DMS79 (cell line): ENCODE measurements around the gene NUP43.
"Not testable (repeated sequence)": the region's sequence is repeated elsewhere in the genome, so short reads cannot be mapped to it uniquely, and the experiment has no call there.

Experiments
- DNase-seq: peaks from one replicate; lab custom pipeline; 2025; lab: John Stamatoyannopoulos, UW

Gene NUP43, protein sequence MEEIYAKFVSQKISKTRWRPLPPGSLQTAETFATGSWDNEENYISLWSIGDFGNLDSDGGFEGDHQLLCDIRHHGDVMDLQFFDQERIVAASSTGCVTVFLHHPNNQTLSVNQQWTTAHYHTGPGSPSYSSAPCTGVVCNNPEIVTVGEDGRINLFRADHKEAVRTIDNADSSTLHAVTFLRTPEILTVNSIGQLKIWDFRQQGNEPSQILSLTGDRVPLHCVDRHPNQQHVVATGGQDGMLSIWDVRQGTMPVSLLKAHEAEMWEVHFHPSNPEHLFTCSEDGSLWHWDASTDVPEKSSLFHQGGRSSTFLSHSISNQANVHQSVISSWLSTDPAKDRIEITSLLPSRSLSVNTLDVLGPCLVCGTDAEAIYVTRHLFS

DNA sequence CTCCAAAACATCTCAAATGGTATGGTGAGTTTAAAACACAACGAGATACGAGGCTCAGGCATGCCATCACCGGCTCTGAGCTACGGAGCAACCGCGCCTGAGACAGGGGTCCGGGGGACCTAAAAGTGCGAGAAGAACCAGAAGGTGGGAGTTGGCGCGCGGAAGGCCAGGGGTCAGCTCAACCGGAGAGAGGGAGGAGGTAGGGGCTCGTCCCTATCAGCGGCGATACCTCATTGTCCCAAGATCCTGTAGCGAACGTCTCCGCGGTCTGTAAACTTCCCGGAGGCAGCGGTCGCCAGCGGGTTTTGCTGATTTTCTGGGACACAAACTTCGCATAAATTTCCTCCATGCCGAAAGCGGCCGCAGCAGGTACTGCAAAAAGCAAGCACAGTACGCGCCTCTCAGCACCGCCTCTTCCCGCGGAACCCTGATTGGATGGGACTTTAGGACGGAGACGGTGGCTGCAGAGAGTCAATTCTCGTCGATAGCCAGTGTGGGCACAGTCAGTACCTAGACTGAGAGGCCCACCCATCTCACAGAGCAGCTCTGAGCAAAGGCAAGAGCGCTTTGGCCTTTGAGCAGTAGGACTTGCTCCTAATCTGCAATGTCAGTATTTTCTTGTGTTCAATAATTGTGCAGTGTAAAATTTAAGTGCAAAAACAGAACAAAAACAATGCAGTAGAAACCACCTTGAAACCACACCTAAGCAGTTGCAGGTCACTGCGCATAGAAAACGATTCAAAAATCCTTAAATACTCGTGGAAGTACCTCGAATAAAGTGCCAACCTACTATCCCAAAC lies at the start of gene NUP43:
NUP43 (minus strand) TSS at position 383 of the 800 bp plus-strand sequence; CDS start at position 349, 34 bp downstream.
- DNase-seq, result peak; percentile 87

DNA sequence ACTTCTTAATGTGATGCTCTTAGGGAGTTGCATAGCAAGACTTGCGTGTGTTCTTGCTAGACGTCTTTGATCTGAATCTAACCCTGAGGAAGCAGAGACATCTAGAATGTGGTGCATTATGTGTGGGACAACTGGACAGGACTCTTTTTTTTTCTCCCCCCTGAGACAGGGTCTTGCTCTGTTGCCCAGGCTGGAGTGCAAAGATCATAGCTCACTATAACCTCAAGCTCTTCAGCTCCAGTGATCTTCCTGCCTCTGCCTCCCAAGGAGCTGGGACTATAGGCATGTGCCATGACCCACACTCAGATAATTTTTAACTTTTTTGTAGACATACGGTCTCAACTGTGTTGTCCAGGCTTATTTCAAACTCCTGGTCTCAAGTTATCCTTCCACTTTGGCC lies 37.2 kb upstream of the NUP43 start:
- DNase-seq, result no peak

DNA sequence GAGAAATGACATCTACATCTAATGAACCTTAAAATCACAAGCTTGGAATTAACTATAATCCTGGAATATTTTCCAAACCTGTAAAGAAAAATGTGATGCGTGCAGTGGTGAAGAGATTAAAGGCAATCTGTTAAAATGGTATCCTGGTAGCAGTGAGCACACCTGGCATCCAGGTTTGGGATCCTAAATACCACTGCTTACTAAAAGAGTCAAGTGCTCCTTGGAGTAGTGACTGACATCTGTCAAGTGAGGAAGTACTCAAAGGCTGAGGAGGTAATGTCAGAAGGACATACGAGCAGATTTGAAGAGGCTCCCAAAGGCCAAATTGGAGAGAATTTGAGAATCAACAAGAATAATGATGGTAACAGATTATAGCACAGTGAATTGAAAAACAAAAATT lies 36.0 kb upstream of the NUP43 start:
- DNase-seq, result no peak

DNA sequence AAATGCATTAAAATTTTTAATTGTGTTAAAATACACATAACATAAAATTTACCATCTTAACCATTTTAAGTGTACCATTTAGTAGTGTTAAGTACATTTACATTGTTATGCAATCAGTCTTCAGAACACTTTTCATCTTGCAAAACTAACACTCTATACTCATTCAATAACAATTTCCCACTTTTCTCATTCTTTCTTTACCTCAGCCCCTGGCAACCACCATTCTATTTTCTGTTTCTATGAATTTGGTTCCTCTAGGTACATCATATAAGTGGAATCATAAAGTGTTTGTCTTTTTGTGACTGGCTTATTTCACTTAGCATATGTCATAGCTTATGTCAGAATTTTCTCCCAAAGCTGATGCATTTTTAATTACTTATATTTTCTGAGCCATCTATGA lies 35.4 kb upstream of the NUP43 start:
- no peak for DNase-seq

DNA sequence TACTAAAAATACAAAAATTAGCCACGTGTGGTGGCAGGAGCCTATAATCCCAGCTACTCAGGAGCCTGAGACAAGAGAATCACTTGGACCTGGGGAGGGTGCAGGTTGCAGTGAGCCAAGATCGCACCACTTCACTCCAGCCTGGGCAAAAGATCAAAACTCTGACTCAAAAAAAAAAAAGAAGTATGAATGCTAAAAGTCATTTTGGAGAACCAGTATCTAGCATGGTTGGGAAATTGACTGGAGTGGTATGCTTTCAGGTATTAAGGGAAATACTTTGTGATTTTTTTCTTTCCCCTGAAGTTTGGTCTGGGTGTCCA lies 33.3 kb upstream of the NUP43 start:
- no peak for DNase-seq

DNA sequence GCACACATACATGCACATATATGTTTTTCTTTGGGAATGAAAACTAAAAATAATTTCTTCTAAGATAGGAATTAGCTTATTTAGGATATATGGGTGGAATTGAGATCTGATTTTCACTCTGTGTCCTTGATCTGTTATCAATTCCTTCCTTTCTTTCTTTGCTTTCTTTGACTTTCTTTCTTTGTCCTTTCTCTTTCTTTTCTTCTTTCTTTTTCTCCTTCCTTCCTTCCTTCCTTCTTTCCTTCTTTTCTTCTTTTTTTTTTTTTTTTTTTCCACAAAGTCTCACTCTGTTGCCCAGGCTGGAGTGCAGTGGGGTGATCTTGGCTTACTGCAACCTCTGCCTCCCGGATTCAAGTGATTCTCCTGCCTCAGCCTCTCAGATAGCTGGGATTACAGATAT lies 31.3 kb upstream of the NUP43 start:
- no peak for DNase-seq

DNA sequence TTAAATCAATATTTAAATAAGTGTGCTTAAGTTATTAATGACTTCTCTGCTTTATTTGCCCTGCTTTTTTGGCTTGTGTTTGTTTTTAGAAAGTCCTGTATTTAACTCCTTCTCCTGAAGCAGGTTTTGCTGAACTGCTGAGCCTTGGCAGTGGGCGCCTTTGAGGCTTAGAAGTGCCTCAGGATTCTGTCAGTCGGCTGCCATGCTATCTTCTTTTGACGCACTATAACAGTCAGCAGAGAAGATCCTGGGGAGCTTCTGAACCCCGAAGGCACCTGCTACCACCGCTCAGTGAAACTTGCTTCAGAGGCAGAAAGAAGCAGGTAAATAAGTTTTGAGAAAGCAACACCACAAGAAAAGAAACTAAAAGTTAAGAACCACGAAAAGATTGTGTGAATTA lies 25.6 kb upstream of the NUP43 start:
- no peak for DNase-seq

DNA sequence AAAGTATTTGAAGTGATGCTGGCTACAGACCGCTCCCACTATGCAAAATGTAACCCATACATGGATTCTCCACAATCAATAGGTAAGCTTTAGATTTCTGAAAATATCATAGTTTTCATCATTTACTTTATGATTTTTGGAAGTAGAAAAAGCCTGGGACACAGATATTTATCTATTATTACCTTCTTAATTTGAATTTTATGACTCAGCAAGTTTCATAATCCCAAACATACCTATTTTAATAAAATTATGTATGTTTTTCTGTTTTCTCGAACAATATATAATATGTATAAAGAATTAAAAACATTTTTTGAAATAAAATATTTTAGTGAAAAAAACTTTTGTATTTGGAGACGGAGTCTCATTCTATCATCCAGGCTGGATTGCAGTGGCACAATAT lies 24.9 kb upstream of the NUP43 start:
- DNase-seq, result no peak

DNA sequence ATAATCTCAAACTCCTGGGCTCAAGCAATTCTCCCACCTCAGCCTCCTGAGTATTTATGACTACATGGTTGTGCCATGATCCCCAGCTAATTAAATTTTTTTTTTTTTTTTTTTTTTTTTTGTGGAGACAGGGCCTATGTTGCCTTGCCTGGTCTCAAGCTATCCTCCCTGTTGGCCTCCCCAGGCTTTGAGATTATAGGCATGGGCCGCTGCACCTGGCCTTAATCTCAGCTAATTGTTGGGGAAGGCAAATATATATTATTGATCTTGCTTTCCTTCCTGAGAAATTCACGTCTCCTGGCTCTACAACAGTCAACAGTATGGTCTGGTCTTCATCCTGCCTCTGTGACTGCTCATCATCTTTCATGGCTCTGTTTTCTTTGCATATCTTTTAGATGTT lies 23.3 kb upstream of the NUP43 start:
- no peak for DNase-seq

DNA sequence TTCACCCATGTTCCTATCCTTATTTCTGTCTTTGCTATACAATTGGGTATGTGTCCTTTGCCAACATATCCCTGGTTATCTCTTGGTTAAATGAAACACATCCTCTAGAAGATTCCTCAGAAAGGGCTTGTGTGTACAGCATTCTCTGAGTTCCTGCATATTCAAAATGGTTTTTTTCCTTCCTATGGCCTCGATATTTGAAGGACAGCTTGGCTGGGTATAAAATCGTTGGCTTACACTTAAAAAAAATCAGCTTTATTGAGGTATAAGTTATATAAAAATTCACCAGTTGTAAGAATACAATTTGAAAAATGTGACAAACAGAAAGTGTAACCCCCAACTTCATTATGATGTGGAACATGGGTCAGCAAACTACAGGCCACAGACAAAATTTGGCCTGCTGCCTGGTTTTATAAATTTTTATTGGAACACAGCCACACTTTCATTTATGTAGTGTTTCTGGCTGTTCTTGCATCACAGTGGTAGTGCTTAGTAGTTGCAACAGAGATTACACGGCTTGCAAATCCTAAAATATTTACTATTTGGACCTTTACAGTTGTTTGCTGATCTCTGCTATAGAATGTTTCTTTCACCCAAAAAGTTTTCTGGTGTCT lies 19.9 kb upstream of the NUP43 start:
- DNase-seq, result no peak

DNA sequence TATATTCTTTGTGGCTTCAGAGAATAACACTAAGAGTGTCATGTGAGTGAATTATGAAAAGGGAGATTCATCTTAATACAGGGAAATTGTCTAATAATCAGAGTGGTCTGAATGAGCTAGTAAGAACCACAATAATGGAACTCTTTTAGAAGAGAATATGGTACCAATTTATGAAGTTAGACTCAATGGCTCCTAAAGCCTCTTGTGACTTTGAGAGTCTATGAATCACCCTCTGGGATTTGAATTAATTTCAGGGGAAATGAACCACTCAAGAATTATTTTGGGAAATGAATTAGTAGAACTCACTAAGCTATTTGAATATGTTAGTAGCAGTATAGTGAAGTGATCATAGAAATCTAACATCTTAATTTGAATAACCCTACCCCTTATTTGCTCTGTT lies 17.5 kb upstream of the NUP43 start:
- peak; percentile 5 for DNase-seq

DNA sequence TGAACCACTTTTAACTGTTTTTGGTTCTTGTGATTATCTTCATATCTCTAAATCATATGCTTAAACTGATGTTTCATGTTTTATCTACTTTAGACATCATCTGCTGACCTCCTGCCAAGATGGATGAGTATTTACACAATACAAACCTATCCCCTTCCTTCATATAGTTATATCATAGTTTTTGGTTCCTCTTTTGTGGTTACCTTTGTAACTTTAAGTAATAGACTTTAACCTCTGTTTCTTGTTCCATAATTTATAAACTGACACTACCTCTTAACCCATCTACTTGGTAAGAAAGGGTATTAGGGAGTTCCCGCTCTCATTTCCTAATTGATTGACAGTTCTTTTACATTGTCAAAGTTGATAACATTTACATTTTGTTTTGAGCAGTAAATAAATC lies 15.1 kb upstream of the NUP43 start:
- no peak for DNase-seq

DNA sequence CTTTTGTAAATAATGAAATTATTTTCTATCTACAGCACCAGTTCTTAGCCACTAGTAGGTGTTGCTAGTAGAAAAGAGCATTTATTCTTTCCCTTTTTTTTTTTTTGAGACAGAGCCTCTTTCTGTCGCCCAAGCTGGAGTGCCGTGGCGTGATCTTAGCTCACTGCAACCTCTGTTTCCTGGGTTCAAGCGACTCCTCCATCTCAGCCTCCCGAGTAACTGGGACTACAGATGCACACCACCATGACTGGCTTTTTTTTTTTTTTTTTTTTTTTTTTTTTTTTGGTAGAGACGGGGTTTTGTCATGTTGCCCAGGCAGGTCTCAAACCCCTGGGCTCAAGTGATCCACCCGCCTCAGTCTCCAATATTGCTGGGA lies 9.9 kb upstream of the NUP43 start:
- DNase-seq, result no peak

DNA sequence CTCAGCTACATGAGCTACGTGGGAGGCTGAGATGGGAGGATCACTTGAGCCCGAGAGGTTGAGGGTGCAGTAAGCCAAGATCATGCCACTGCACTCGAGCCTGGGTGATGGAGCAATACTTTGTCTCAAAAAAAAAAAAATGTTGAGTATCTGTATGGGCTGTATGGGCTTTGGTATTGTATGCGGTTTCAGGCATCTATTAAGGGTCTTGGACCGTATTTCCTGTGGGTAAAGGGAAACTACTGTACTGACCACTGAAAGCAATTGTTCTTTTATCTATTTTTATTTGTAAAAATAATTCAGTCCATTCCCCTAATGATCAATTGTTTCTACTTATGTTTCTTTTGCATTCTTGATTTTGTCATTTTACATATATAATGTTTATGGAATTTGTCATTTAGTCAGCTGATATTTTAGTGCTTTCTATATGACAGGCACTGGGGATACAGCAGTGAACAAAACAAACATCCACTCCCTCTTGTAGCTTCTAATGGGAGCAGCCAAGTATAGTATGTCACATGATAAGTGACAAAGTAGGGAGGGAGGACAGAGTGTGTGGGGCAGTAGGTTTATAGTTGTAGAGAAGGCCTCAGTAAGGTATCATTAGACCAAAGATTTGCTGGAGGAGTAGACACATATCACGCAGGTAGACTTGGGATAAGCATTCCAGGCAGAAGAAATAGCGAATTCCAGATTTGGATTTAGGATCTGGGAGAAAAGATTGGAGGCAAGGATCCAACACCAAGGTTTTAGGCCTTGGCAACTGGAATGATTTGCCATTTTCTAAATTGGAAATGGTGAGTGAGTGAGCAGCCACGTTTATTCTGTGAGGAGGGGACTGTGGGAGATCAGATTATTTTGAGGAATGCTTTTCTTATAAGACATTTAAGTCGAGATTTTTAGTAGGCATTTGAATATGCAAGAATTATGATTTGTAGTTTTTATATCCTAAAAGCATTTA lies 9.3 kb upstream of the NUP43 start:
- DNase-seq, result no peak

DNA sequence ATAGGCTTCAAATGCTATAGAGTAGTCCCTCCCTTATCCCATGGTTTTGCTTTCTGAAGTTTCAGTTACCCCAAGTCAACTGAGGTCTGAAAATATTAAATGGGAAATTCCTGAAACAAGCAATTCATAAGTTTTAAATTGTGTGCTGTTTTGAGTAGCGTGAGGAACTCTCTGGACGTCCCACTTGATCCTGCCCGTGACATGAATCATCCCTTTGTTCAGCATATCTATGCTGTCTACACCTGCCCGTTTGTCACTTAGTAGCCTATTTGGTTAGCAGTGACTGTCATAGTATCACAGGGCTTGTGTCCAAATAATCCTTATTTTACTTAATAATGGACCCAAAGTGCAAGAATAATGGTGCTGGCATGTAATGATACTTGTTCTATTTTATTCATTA lies 8.2 kb upstream of the NUP43 start:
- DNase-seq, result no peak

DNA sequence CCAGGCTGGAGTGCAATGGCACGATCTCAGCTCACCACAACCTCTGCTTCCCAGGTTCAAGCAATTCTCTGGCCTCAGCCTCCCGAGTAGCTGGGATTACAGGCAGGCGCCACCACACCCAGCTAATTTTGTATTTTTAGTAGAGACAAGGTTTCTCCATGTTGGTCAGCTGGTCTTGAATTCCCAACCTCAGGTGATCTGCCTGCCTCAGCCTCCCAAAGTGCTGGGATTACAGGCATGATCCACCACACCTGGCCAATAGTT lies 7.0 kb upstream of the NUP43 start:
- not testable (repeated sequence) for DNase-seq

DNA sequence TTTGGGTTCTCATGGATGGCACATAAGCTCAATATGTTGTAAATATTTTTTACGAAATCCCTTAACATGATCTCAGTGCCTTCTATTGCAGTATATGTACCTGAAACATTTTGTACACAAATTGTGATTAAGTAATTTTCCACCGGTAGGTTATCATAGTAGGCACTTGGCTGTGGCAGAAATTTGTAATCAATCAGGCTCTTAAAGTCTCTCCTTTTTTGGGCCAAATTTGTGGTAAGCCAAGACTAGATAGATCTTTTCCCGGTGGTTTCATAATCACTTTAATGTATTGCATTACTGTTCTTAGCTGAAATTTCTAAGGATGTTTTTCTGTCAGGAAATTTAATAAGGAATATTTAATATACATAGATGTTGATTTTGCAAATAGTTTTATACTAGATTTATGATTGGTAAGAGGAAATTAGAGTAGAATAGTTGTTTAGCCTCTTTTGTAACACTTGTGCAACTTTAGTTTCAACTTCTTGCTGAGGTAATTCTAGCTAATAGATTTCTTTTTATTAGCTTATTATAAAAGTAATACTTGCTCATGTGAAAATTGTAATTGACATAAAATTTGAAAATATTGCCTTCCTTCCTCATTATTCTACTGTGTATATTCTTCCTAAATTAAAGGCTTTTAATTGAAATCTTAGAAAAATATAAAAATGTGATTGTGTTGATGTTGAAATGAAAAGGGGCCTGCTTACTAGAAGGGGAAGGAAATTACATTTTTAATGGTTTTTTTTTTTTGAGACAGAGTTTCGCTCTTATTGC lies 6.5 kb upstream of the NUP43 start:
- no peak for DNase-seq

DNA sequence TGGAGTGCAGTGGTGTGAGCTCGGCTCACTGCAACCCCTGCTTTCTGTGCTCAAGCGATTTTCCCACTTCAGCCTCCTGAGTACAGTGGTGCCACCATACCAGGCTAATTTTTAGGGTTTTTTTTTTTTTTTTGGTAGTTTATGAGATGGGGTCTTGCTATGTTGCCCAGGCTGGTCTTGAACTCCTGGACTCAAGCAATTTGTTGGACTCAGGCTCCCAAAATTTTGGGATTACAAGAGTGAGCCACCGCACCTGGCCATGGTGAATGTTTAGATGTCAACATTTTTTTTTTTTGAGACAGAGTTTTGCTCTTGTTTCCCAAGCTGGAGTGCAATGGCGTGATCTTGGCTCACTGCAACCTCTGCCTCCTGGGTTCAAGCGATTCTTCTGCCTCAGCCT lies 5.6 kb upstream of the NUP43 start:
- DNase-seq, result not testable (repeated sequence)

DNA sequence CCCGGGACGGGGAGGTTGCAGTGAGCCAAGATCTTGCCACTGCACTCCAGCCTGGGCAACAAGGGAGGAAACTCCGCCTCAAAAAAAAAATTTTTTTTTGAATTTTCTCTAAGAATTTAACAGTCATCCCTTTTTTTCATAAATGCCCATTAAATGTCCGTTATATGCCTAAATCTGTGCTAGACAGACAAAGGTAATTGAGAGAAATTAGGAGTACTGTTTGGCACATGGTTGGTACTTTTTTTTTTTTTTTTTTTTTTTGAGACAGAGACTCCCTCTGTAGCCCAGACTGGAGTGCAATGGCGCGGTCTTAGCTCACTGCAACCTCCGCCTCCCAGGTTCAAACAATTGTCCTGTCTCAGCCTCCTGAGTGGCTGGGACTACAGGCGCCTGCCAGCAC lies 4.9 kb upstream of the NUP43 start:
- no peak for DNase-seq

DNA sequence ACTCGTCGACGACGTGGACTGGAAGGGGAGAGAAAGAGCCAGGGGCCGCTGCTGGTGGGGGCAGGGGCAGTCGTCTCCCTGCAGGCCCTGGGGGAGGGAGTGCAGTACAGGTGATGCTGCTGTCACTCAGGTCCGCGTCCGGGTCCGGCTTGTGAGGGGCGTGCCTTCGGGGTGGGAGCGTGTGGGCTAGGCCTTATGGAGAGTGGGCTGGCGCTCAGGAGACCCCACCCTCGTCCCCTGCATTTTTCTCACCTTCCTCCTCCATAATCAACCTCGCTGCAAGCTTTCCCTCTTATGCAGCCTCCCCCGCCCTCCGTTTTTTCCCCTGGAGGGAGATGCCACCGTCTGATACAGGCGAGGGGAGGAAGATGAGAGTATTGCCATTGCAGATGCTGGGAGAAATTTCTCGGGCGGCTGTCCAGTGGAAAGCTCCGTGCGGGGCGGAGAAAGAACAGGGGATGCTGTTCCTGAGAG lies 3.8 kb upstream of the NUP43 start:
- peak; percentile 34 for DNase-seq

DNA sequence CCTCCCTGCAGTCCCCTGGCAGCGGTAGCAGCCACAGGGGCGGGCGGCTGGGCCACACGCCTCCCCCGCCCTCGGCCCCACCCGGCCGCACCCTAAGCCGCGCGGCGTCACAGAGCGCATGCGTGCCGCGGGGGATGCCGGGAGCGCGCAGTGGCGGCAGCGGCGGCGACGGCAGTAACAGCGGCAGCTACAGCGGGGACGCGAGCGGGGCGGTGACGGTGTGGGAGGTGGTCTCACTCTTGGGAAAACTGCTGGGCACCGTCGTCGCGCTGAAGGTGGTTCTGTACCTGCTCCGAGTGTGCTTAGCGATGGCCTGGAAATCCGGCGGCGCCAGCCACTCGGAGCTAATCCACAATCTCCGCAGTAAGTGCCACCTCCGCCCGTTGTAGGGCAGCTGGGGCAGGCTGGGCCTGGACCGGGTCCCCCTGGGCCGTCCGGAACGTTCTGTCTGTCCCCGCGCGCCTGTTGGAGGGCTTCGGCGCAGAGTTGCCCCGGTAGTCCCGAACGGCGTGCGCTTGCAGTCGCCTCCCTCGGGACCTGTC lies 3.3 kb upstream of the NUP43 start, which contains the start of gene PCMT1:
PCMT1 (plus strand) TSS at position 148 of the 542 bp plus-strand sequence; CDS start at position 309, 161 bp downstream.
- DNase-seq, result peak; percentile 81
